Suppressor macrophage treated with lipopolysaccharide for 1 hour (primary cell): ENCODE results near the gene LMCD1.

Experiments
- DNase-seq, 3 donors: peaks; one replicate each; pipeline ENCODE4 v3.0.0-alpha.2; 2020 to 2022

Gene LMCD1

GRCh38 chr3:8596321-8597218 is 94.9 kb downstream of the LMCD1 start:
- no peak for DNase-seq

GRCh38 chr3:8597219-8597853 is 95.7 kb downstream of the LMCD1 start:
- no peak for DNase-seq

DNA sequence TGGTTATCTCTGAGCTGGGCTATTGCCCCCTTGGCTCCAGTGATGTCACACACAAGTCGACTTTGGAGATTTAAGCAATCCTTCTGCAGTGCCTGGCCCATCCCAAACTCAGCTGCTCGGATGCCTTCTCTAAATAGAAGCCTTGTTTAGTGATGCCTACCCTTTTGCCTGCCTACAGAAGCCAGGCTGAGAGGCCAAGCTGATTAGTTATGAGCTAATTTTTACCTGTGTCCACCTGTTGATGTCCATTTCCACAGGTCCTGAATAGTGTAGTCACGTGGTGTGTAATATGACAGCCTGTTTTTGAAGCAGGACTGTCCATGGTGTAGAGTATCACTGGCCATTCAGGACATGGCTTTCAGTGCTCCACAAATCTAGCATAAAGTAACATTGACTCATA is 97.5 kb downstream of the LMCD1 start:
- DNase-seq, result no peak

DNA sequence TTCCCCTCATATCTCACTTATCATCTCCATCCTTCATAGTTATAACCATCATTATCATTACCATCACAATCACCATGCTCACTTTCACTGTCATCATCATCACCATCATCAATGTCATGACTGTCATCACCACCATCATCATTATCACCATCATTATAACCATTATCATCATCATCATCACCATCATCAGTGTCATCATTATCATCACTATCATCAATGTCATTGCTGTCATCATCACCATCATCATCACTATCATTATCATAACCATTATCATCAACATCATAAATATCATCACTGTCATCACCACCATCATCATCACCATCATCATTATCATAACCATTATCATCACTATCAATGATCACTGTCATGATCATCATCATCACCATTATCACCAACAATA is 98.8 kb downstream of the LMCD1 start:
- DNase-seq, result no peak

DNA sequence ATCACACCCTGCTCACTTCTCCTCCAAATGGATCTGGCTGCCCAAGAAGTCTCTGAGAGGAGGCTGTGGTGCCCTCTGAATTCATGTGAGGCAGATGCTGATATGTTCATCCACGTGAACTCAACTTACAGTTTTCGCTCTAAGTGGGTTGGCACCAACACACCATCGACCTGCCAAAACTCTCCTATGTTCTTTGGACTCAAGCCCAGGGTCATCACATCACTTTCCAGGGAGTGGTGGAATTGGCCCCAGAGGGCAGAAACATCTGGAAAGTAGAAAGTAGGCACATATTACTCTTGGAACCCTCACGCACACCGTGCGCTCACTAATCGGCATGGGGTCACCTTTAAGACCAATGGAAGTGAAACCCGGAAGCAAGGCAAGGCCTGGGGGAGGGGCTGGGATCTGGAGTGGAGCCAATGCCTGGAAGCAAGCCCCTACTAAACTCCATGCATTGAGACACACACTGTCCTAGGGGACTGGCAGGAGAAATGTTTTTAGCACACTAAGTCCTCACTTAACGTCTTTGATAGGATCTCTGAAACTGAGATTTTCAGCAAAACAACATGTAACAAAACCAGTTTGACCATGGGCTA is 101.6 kb downstream of the LMCD1 start:
- DNase-seq, result no peak

DNA sequence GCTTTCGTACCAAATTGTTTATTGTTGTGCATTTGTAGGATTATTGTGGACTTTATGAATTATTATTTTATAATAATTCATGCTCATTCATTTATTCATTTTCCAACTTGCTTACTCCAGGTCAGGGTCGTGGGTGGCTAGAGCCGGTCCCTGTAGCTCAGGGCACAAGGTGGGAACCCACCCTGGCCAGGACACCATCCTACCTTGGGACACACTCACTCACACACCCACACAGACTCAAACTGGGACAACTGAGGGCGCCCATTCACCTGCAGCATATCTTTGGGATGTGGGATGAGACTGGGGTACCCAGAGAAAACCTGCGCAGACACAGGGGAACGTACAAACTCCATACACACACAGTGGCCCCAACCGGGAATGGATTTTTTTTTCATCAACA is 102.4 kb downstream of the LMCD1 start:
- no peak for DNase-seq

DNA sequence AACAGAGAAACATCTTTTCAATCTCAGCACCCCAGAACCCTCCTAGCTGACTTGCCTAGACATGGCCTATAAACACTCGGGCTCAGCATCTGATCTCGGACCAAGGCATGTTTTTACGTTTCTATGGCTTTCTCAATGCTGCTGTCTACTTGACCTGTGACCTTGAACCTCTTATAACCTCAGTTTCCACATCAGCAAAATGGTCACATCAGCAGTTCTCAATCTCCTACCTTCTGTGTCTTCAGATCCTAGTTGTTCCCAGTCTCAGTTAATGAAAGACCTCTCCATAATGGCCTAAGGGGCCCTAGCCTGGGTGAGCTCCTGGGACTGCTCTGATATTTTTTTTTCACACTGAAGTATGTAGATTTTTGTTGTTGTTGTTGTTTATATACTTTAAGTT is 103.4 kb downstream of the LMCD1 start:
- no peak for DNase-seq

DNA sequence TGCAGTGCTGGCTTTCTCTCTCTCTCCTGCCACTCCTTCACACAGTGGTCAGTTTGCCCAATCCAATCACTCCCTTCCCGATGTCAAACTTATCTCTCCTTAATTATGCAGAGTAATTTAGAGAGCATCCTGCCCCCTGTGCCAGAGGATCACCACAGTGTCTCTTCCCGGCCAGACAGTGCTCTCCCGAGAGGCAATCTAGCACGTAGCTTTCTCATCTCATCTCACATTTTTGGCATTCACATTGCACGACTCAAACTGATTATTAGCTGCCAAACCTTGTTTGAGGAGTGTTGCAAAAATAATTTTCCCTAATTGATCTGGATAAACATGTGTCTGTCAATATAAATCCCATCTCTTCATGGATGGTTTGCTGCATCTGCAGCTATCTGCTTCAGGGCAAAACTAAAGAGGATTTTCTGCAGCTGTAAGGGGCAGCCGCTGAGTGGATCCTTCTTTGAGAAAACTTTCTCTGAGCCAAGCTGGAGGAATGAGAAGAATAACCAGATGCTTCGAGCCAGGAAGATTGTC is 105.1 kb downstream of the LMCD1 start:
- no peak for DNase-seq

- peak in 2 of 3 donors; percentile 30 to 41 for DNase-seq
These were observed 105.8 kb downstream of the LMCD1 start for GRCh38 chr3:8607234-8608040.

- DNase-seq, result no peak
These were observed 106.6 kb downstream of the LMCD1 start for GRCh38 chr3:8608041-8608790.

DNA sequence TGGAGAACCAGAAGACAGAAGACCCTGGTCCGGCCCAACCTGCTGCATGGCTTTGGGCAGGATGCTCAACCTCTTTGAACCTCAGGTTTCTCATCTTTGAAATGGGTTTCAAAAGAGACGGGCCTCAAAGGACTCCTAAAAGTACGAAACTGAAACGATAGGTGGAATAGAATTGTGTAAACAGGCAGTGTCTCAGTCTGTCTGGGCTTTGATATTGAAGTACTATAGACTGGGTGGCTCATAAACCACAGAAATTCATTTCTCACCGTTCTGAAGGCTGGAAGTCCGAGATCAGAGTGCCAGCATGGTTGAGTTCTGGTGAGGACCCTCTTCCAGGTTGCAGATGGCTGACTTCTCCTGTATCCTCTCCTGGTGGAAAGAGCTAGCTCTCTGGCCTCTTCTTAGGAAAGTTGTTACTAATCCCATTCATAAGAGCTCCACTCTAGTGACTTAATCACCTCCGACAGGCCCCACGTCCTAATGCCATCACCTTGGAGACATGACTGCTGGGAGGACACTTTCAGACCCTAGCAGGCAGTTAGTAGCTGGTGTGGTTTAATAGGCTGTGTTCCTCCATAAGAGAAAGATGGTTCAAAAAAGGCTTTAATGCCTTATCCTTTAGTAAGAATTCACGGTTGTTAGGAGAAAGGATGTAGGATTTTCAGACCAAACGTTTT is 107.3 kb downstream of the LMCD1 start:
- no peak for DNase-seq

DNA sequence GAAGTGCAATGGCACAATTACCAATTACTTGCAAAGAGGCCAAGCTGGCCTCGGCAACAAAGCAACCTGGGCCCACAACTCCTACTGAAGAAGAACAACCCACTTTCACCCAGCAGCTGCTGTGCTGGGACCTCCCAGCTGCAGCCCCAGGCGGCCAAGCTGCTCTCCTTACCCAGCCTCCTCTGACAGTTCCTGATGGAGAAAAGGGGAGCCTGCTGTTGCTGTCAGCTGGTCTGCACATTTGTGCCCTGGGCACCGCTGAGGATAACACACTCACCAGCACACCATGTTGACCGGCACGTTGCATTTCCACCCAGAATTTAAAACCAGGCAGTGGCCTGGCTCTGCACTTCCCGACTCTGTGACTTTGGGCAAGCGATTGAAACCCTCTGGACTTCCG is 109.3 kb downstream of the LMCD1 start:
- DNase-seq, result no peak

DNA sequence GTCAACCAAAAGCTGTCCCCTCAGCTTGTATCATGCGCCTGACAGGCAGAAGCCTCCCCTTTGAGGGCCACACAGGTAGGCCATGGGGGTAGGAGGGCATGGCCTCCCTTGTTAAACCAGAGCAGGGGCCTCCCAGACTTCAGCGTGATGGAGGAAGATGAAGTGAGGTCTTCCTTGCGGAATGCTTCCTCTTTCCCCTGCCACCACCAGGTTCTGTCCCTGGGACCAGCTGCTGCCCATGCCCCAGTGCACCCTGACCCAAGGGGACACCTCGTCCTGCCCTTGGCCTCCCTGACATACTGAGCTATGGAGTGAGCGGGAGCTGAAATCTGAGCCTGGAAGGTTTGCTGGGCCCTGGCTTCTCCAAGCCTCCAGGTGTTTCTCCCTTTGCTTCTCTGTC is 116.3 kb downstream of the LMCD1 start:
- no peak for DNase-seq

DNA sequence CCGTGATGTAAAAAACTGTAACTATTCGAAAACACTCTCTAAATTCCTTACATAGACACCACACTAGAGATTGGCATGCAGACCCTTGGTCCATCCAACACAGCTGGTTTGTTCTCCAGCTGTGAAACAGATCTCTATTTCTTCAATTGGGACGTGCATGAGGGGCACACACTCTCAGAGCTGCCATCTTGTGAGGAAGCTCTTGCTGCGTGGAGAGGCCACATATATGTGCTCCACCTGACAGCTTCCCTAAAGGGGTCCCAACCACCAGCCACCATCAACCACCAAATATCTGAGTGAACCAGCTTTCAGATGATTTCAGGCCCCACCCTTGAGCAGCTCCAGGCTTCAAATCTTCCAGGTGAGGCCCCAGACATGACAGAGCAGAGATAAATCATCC is 117.3 kb downstream of the LMCD1 start:
- no peak for DNase-seq

- no peak for DNase-seq
These were observed 117.9 kb downstream of the LMCD1 start for GRCh38 chr3:8619548-8619947.

DNA sequence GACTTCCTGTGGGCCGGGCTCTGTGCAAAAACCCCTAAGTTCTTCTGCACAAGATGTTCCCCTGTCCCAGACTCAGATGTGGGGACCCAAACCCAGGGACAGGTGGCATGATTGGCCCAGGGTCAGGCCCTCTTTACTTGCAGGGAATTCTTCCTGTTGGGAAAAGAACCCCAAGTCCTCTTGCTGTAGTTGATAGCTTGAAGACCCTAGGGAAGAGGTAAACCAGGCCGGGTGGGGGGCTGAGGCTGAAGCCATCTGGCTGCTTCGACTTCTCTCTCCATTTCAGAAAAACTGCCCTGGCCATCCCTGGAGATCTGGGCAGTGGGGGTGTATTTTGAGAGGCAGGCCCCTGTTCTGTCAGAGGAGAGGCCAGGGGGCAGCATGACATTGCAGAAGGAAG is 119.5 kb downstream of the LMCD1 start:
- no peak for DNase-seq

GRCh38 chr3:8621872-8622271 is 120.2 kb downstream of the LMCD1 start:
- no peak for DNase-seq

DNA sequence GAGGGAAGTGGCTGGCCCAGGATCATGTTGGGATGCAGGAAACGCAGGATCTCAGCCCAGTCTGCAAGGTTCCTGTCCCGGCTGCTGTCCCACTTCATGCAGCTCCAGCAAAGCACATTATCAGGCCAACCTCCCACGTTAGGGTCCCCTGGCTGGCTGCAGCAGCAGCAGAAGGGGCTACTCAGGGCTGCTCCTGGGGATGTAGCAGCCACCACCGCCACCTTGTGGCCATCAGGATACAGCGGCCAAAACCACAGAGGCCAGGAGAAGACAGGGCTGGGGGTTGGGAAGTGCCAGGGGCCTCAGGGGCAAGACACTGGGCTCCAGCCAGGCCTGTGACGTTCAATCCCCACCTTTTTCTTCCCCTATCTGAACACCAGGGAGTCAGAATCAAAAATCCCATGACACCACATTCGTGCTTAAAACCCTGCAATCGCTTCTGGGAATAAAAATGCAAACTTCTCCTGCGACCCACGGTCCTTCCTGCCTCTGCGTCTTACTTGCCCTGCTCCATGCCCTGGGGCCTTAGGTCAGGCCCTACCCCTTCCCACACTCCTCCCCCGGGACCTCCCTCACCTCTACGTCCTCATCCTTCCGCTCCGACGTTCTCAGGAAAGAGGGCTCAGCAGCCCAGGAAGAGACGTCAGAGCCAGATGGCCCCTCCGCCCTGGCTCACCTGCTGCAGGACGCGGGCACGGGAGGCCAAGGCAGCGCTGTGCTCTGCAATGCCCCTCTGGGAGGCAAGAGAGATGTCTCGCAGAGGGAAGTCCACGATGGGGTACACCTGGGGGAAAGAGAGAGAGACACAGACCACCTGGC is 121.5 kb downstream of the LMCD1 start:
- DNase-seq, result peak; percentile 56 to 78 (median 71)

DNA sequence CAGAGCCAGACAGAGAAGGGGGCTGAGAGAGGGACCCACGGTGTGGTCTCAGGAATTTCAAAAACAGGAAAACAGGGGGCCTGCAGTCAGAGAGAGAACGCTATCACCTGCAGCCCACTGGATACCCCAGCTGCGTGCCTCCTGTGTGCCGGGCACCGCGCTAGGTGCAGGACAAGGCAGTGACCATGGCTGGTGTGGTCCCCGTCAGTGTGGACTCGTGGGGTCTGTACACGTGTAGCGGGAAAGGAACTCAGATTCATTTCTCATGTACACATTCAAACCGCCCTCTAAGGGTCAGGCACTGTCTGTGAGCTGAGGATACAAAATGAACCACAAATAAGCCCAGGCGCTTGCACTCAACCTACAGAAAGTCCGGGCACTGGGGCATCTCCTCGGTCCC is 122.1 kb downstream of the LMCD1 start:
- DNase-seq, result no peak
